Immature natural killer cell (primary cell): ENCODE results near the gene COX6A1. TPM values are rescaled to one million over a fixed set of nuclear protein-coding genes. Genes with fewer than 3 reads are reported as not detected.
"Not testable (repeated sequence)": the region's sequence is repeated elsewhere in the genome, so short reads cannot be mapped to it uniquely, and the experiment has no call there.

Experiments
- DNase-seq, 3 donors: peaks; one replicate each; pipeline ENCODE4 v3.0.0; 2022; ENCODE audit warnings: mixed read lengths in 1 of 3
- H3K27ac Mint-ChIP-seq, 6 donors: one replicate each; pipeline ENCODE4 v1.8.0; 2020; ENCODE audit warnings: mixed read lengths in 6 of 6, mild to moderate bottlenecking in 5 of 6, inconsistent platforms in 4 of 6, moderate library complexity in 3 of 6
- H3K27me3 Mint-ChIP-seq, 3 donors: one replicate each; pipeline ENCODE4 v1.8.0; 2020 to 2021; ENCODE audit warnings: low read depth in 3 of 3, mild to moderate bottlenecking in 3 of 3, mixed read lengths in 3 of 3, moderate library complexity in 3 of 3, inconsistent platforms in 1 of 3
- H3K36me3 Mint-ChIP-seq, 3 donors: one replicate each; pipeline ENCODE4 v1.8.0; 2020; ENCODE audit warnings: mixed read lengths in 3 of 3, inconsistent platforms in 2 of 3, mild to moderate bottlenecking in 2 of 3
- H3K4me1 Mint-ChIP-seq, 2 donors: one replicate each; pipeline ENCODE4 v1.8.0; 2020; ENCODE audit warnings: inconsistent platforms in 2 of 2, mild to moderate bottlenecking in 2 of 2, mixed read lengths in 2 of 2, moderate library complexity in 1 of 2
- H3K4me3 Mint-ChIP-seq, 5 donors: one replicate each; pipeline ENCODE4 v1.8.0; 2020; ENCODE audit warnings: mild to moderate bottlenecking in 5 of 5, mixed read lengths in 5 of 5, inconsistent platforms in 3 of 5, moderate library complexity in 3 of 5
- H3K9me3 Mint-ChIP-seq, 6 donors: one replicate each; pipeline ENCODE4 v1.8.0; 2020; ENCODE audit warnings: mild to moderate bottlenecking in 6 of 6, mixed read lengths in 6 of 6, inconsistent platforms in 4 of 6, moderate library complexity in 3 of 6
- polyA plus RNA-seq, 3 donors: library from polyadenylated mRNA; unstranded; fragments of 300-500 nt; fragmentation: Illumina TruSeq; gene quantifications; one replicate each; pipeline ENCODE4 v1.2.3, GENCODE V29; 2021

COX6A1 gene
- polyA plus RNA-seq, 3 donors from 2014 or later: 859 to 1,309 (median 1,192) TPM

DNA sequence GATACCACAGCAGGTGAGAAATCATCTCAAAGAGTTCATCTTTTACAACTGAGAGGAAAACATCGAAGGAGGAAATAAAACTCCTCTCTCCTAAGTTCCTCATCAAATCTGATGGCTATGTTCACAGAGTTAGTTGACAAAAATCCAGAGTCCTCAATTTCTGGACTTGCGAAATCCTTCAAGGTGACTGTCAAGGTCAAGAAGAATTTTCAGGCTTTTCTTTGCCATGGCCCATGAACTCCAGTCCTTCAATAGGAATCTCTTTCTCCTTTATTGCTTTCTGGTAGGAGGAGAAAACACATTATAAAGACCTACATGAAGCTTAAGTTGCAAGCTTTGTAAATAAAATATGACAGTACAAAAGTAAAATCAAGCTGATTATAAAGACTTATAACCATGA lies 6.8 kb downstream of the COX6A1 start:
- Mint-ChIP-seq H3K4me3 (peak overlapping the region; percentile 96 to 99 (median 98)), H3K4me1 (peaks cover 38 to 50% of the 10 kb centered on the region in 2 donors), H3K36me3 (peaks cover 0 to 11% (median 4%) of the 10 kb centered on the region in 3 donors), H3K9me3 (no peaks in the 10 kb centered on the region), H3K27ac (peak overlapping the region in 5 of 6 donors; percentile 94 to 99 (median 98)), H3K27me3 (peaks cover 6 to 13% (median 6%) of the 10 kb centered on the region in 3 donors)
- DNase-seq: no peak

DNA sequence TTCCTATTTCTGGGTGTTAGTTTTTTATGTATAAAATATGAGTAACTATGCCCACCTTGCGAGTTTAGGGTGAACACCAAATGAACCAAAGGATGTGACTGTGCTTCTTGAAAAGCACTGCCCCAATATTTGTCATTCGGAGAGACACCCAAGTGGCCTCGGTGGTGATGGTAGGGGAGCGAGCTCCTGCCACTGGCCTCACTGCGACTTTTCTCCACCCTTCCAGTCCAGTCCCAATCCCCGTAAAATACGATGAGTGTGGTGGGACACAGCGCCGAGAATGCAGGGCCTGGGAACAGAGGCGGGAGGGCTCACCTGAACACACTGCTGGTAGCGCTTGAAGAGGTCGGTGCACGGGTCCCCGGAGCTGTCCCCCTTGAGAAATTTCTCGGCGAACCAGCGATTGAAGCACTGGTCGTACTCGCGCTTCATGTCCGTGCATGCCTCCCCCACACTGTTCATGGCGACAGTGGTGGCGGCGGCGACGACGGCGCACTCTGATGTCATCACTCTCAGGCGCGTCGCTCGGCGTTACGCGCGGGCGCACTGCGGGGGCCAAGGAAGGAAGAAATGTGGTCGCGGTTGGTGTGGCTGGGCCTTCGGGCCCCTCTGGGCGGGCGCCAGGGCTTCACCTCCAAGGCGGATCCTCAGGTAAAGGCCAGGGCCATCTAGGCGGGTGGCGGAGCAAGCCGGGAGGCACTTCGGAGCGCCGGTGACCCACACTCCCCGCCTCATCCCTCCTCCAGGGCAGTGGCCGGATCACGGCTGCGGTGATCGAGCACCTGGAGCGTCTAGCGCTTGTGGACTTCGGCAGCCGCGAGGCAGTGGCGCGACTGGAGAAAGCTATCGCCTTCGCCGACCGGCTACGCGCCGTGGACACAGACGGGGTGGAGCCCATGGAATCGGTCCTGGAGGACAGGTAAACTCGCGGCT lies 8.3 kb downstream of the COX6A1 start, which contains the start of the genes GATC and TRIAP1:
Gene GATC (plus strand): TSS at position 534 of the 933 bp plus-strand sequence. CDS start 37 bp downstream, at position 571.
Gene TRIAP1 (minus strand): TSS at position 474 of the 933 bp plus-strand sequence. CDS start 12 bp downstream, at position 462.
- Mint-ChIP-seq H3K4me3 (peak within 1 kb of the TSS; percentile 96 to 99 (median 98)), H3K27ac (peak within 1 kb of the TSS; percentile 94 to 99 (median 98)), H3K36me3 (peaks cover 0 to 11% (median 4%) of the 10 kb centered on the region in 3 donors), H3K4me1 (peaks cover 29 to 42% of the 10 kb centered on the region in 2 donors), H3K9me3 (no peaks in the 10 kb centered on the region), H3K27me3 (peaks cover 6 to 13% (median 6%) of the 10 kb centered on the region in 3 donors)
- DNase-seq: peak; percentile 88 to 89 (median 88)

DNA sequence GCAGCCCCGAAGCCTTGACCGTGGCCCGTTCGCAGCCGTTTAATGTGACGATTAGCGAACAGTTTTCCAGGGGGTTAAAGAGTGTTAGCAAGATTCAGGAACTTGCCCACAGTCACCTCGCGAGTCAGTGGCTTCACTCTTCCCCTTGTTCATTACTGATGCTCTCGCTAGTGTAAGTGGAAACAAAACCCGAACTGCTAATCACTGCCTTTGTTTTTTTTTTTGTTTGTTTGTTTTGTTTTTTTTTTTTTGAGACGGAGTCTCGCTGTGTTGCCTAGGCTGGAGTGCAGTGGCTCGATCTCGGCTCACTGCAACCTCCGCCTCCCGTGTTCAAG lies 8.9 kb downstream of the COX6A1 start:
- H3K36me3 Mint-ChIP-seq, H3K9me3 Mint-ChIP-seq, DNase-seq: not testable (repeated sequence)
- H3K27ac Mint-ChIP-seq: peak overlapping the region; percentile 94 to 99 (median 98)
- peak overlapping the region; percentile 96 to 99 (median 98) for H3K4me3 Mint-ChIP-seq
- peaks cover 6 to 13% (median 6%) of the 10 kb centered on the region in 3 donors for H3K27me3 Mint-ChIP-seq
- H3K4me1 Mint-ChIP-seq: peaks cover 29 to 42% of the 10 kb centered on the region in 2 donors

DNA sequence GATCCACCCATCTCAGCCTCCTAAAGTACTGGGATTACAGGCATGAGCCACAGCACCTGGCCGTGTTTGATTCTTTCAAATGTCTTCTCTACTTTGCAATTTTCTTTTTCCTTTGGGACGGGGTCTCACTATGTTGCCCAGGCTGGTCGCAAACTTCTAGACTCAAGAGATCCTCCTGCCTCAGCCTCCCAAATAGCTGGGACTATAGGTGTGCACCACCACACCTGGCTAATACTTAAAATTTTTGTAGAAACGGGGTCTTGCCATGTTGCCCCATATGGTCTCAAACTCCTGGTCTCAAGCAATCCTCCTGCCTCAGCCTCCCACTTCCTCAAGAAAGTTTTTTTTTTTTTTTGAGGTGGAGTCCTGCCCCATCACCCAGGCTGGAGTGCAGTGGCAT lies 10.1 kb downstream of the COX6A1 start:
- H3K27ac Mint-ChIP-seq: peak overlapping the region in 4 of 6 donors; percentile 97 to 99 (median 98)
- peaks cover 0 to 9% (median 4%) of the 10 kb centered on the region in 3 donors for H3K36me3 Mint-ChIP-seq
- H3K4me3 Mint-ChIP-seq: peak overlapping the region; percentile 53 to 99 (median 96)
- no peaks in the 10 kb centered on the region for H3K9me3 Mint-ChIP-seq
- no peak for DNase-seq
- H3K27me3 Mint-ChIP-seq: peaks cover 6 to 13% (median 6%) of the 10 kb centered on the region in 3 donors
- peaks cover 29 to 42% of the 10 kb centered on the region in 2 donors for H3K4me1 Mint-ChIP-seq

DNA sequence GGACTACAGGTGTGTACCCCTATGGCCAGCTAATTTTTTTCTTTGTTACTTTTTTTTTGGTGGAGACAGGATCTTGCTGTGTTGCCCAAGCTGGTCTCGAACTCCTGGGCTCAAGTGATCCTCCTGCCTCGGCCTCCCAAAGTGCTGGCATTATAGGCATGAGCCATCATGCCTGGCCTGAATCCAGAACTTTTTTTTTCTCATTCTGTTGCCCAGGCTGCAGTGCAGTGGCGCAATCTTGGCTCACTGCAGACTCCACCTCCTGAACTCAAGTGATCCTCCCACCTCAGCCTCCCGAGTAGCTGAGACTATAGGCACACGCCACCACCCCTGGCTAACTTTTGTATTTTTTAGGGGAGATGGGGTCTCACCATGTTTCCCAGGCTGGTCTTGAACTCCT lies 14.6 kb downstream of the COX6A1 start:
- H3K4me1 Mint-ChIP-seq: peaks cover 10 to 21% of the 10 kb centered on the region in 2 donors
- not testable (repeated sequence) for DNase-seq, H3K4me3 Mint-ChIP-seq, H3K36me3 Mint-ChIP-seq, H3K27ac Mint-ChIP-seq, H3K27me3 Mint-ChIP-seq, H3K9me3 Mint-ChIP-seq

DNA sequence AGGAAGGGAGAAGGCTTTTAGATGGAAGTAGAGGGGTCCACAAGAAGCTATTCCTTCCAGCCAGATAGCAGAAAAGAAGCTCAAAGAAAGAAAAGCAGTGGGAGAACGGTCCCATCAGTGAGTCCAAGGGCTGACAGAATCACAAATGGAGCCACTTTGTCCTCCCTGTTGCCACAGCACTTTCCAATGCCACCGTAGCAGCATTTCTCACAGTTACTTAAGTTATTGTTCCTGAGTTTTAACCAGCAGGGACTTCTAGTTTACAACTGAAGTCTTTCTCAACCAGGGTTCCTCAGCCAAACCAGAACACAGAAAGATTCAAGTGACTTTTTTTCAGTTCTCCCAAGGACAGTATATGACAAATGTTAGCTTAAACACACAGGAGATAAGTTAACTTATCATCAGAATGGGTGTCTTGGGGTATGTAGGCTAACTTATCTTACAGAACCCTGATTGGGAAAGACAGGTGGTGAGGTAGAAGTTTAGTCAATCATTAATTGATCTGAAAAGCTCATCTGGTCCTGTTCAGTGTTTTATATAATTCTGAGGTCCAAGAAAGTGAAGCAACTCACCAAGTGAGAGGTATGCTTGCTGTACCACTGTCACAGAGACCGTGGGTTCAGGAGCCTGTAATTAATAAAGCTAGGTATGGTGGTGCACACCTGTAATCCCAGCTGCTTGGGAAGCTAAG lies 15.3 kb downstream of the COX6A1 start:
- H3K36me3 Mint-ChIP-seq: peaks cover 0 to 6% (median 5%) of the 10 kb centered on the region in 3 donors
- H3K4me1 Mint-ChIP-seq: peaks cover 5 to 14% of the 10 kb centered on the region in 2 donors
- no peak for DNase-seq
- peak overlapping the region in 3 of 6 donors; percentile 33 to 69 (median 68) for H3K27ac Mint-ChIP-seq
- no peak overlapping the region for H3K4me3 Mint-ChIP-seq
- H3K9me3 Mint-ChIP-seq: no peaks in the 10 kb centered on the region
- peaks cover 2 to 5% (median 2%) of the 10 kb centered on the region in 3 donors for H3K27me3 Mint-ChIP-seq

DNA sequence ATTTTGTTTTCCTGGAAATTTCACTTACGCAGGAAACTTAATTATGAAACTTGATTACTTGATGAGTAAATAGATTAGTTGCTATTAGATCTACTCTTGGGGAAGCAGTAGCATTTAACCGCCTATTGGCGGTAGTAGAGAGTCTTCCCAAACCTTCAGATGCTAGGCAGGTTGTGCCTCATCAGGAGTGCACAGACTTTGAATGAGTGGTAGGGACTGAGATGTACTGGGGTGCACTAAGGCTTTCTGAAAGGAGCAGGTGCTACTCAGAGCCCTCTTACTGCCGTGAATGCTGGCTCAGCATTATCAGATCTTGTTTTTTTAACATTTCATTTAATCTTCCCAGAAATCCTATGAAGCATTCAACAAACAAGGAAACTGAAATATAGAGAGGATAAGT lies 16.1 kb downstream of the COX6A1 start:
- no peak overlapping the region for H3K4me3 Mint-ChIP-seq
- H3K27me3 Mint-ChIP-seq: peaks cover 2 to 7% (median 2%) of the 10 kb centered on the region in 3 donors
- peaks cover 3 to 14% of the 10 kb centered on the region in 2 donors for H3K4me1 Mint-ChIP-seq
- peak in 2 of 3 donors; percentile 35 to 47 for DNase-seq
- H3K27ac Mint-ChIP-seq: peak overlapping the region in 4 of 6 donors; percentile 7 to 69 (median 64)
- H3K36me3 Mint-ChIP-seq: peaks cover 0 to 7% (median 5%) of the 10 kb centered on the region in 3 donors
- H3K9me3 Mint-ChIP-seq: no peaks in the 10 kb centered on the region

DNA sequence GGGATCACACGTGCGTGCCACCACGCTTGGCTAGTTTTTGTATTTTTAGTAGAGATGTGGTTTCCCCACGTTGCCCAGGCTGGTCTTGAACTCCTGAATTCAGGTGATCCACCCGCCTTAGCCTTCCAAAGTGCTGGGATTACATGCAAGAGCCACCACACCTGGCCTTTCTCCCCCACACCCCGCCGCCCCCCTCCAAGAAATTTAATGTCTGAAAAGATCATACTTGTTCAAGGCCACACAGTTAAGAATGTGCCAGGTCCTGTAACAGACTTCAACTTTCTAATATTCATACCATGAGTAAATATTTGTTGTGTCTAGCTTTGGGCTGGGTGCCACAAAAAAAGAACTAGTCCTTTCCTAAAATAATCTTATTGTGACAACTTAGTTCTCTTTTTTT lies 17.4 kb downstream of the COX6A1 start:
- Mint-ChIP-seq H3K9me3 (no peaks in the 10 kb centered on the region), H3K27me3 (peaks cover 2 to 7% (median 2%) of the 10 kb centered on the region in 3 donors), H3K36me3 (peaks cover 4 to 16% (median 10%) of the 10 kb centered on the region in 3 donors), H3K4me3 (no peak overlapping the region), H3K4me1 (peaks cover 0 to 14% of the 10 kb centered on the region in 2 donors), H3K27ac (no peak overlapping the region)
- DNase-seq: no peak

DNA sequence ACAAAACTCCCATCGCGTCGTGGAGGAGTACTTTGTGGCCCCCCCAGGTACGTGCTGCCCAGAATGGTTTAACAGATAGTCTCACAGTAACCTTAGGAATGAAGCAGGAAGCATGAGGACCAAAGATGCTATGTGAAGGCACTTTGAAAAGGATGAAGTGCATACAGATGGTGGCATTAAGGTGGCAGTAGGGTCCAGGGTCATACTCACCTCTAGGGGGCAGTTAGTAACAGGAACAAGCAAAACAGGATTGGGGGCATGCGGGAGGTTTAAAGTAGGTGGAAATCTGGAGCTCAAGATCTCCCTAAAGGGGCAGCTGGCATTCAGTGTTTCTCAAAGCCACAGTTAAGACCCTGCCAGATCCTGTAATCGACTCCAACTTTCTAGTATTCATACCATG lies 19.2 kb downstream of the COX6A1 start:
- no peaks in the 10 kb centered on the region for H3K9me3 Mint-ChIP-seq
- H3K36me3 Mint-ChIP-seq: peaks cover 12 to 24% (median 14%) of the 10 kb centered on the region in 3 donors
- H3K27ac Mint-ChIP-seq: peak overlapping the region in 5 of 6 donors; percentile 36 to 60 (median 57)
- H3K27me3 Mint-ChIP-seq: peaks cover 2 to 7% (median 2%) of the 10 kb centered on the region in 3 donors
- DNase-seq: peak in 1 of 3 donors; percentile 30
- no peak overlapping the region for H3K4me3 Mint-ChIP-seq
- H3K4me1 Mint-ChIP-seq: peaks cover 0 to 14% of the 10 kb centered on the region in 2 donors

DNA sequence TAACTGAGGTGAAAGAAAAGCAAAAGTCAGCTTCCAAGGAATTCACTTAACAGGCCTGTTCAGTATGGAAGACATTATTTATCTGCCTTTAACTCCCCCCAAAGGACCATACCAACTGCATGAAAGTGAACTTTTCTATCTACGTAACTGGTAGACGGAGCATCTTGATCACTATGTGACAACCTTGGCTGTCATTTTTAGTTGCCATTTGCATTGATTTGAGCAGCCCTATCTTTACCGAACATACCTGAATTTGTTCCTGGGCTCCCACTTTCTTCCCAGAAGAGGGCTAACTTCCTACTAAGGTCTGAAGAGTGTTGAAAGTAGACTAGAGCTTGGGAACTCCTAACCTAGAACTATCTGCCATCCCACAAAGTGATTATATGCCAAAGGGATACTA lies 22.2 kb downstream of the COX6A1 start:
- DNase-seq: no peak
- H3K4me3 Mint-ChIP-seq: no peak overlapping the region
- peaks cover 13 to 51% (median 17%) of the 10 kb centered on the region in 3 donors for H3K36me3 Mint-ChIP-seq
- H3K4me1 Mint-ChIP-seq: peaks cover 3 to 17% of the 10 kb centered on the region in 2 donors
- peak overlapping the region in 1 of 6 donors; percentile 6 for H3K27ac Mint-ChIP-seq
- no peaks in the 10 kb centered on the region for H3K9me3 Mint-ChIP-seq
- H3K27me3 Mint-ChIP-seq: peaks cover 2 to 7% (median 2%) of the 10 kb centered on the region in 3 donors

DNA sequence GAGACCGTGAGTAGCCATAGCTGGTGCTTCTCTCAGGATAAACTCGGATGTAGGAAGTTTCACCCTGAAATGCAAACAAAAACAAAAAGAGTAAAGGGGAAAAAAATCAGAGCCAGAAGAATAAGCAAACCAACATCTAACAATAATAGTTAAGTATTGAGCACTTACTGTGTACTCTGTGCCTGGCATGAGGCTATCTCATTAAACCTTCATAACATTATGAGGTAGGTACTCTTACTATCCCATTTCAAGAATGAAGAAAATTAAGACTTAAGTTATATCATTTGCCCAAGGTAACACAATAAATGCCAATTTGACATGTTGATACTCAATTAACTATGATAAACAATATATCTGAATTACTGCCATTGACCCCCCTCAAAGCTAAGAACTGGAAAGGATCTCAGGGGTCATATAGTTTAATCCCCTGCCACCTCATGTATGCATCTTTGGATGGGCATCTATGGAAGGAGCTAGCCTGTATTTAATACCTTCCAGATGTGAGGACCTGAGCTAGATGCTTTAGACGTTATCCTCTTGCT lies 24.3 kb downstream of the COX6A1 start:
- Mint-ChIP-seq H3K36me3 (peaks cover 12 to 53% (median 16%) of the 10 kb centered on the region in 3 donors), H3K27ac (peak overlapping the region in 1 of 6 donors; percentile 73), H3K27me3 (peaks cover 0 to 3% (median 0%) of the 10 kb centered on the region in 3 donors), H3K4me1 (peaks cover 22 to 30% of the 10 kb centered on the region in 2 donors), H3K9me3 (no peaks in the 10 kb centered on the region), H3K4me3 (no peak overlapping the region)
- DNase-seq: no peak

DNA sequence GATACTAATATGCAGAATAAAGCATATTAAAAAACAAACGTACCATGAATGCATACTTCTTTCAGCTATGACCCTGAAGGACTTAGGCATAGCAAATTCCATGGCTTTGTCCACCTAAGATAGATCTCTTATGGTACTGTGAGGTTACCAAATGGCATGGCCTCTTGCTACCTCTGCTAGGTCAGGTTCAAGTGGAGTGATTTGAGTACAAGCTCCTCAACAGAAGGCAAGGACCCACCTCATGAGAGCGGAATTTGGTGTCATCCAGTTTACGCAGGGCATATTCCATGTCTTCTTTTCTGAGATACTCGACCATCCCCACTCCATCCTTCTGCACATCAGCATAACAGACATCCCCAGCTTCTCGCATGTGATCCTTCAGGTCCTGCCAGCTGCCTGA lies 25.8 kb downstream of the COX6A1 start:
- H3K27me3 Mint-ChIP-seq: peaks cover 2 to 5% (median 4%) of the 10 kb centered on the region in 3 donors
- peaks cover 35 to 44% of the 10 kb centered on the region in 2 donors for H3K4me1 Mint-ChIP-seq
- no peak for DNase-seq
- peaks cover 16 to 54% (median 16%) of the 10 kb centered on the region in 3 donors for H3K36me3 Mint-ChIP-seq
- H3K27ac Mint-ChIP-seq: peak overlapping the region in 2 of 6 donors; percentile 57 to 79
- H3K9me3 Mint-ChIP-seq: no peaks in the 10 kb centered on the region
- H3K4me3 Mint-ChIP-seq: no peak overlapping the region

DNA sequence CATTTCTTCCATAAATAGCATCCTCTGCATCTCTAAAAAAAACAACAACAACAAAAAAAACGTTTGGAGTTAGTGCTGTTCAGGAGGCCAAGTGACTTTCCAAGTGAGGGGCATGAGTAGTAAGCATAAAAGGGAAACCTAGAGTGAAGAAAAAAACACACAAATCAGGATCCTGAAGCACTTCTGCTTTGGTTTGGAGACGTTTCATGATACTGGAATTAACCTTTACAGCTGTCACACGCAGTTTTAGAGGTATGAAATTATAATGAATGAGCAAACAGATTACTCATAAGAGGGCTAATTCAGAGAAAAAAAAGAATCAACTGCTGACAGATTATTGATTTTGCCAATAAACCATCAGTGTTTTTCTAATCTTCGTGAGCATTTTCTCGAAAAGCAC lies 27.8 kb downstream of the COX6A1 start:
- Mint-ChIP-seq H3K36me3 (peaks cover 14 to 45% (median 15%) of the 10 kb centered on the region in 3 donors), H3K27ac (peak overlapping the region; percentile 37 to 88 (median 68)), H3K9me3 (no peaks in the 10 kb centered on the region), H3K4me1 (peaks cover 45 to 52% of the 10 kb centered on the region in 2 donors), H3K27me3 (peaks cover 5 to 13% (median 12%) of the 10 kb centered on the region in 3 donors), H3K4me3 (peak overlapping the region in 1 of 5 donors; percentile 17)
- DNase-seq: no peak
